Muscle layer of duodenum (tissue), 2 donors: Measurements from ENCODE around the gene SND1.

Source experiments
- H3K27ac ChIP-seq: one replicate; pipeline ENCODE4 v1.7.0; 2013; ENCODE audit warnings: mild to moderate bottlenecking, low read length
- H3K27me3 ChIP-seq: one replicate; pipeline ENCODE4 v1.7.0; 2013; ENCODE audit warnings: low read depth, mild to moderate bottlenecking, control low read depth, low read length
- H3K36me3 ChIP-seq, 2 donors: one replicate each; pipeline ENCODE4 v1.7.0; 2013; ENCODE audit warnings: low read length in 2 of 2, control low read depth in 1 of 2, mild to moderate bottlenecking in 1 of 2; ENCODE audit not compliant: insufficient read depth in 2 of 2, control insufficient read depth in 1 of 2
- H3K4me1 ChIP-seq, 2 donors: one replicate each; pipeline ENCODE4 v1.7.0; 2013; ENCODE audit warnings: low read length in 2 of 2, mild to moderate bottlenecking in 2 of 2, control low read depth in 1 of 2, moderate library complexity in 1 of 2; ENCODE audit not compliant: insufficient read depth in 2 of 2, control insufficient read depth in 1 of 2
- H3K4me3 ChIP-seq, 2 donors: one replicate each; pipeline ENCODE4 v1.7.0; 2013; ENCODE audit warnings: low read length in 2 of 2, low read depth in 1 of 2, mild to moderate bottlenecking in 1 of 2
- H3K9me3 ChIP-seq, 2 donors: one replicate each; pipeline ENCODE4 v1.7.0; 2013; ENCODE audit warnings: low read length in 2 of 2, control low read depth in 1 of 2, mild to moderate bottlenecking in 1 of 2; ENCODE audit not compliant: control insufficient read depth in 1 of 2
- donor health status: healthy.

The SND1 gene

GRCh38 chr7:128044064-128044463 lies 392.1 kb downstream of the SND1 start:
- H3K27me3 ChIP-seq = no peaks in the 10 kb centered on the region
- no peaks in the 10 kb centered on the region for H3K9me3 ChIP-seq
- H3K4me3 ChIP-seq = no peak overlapping the region
- H3K36me3 ChIP-seq = no peaks in the 10 kb centered on the region
- H3K27ac ChIP-seq = no peak overlapping the region
- H3K4me1 ChIP-seq = peaks cover 0 to 7% of the 10 kb centered on the region in 2 donors

GRCh38 chr7:128045158-128045557 lies 393.2 kb downstream of the SND1 start:
- Histone ChIP-seq H3K4me3 (no peak overlapping the region), H3K9me3 (no peaks in the 10 kb centered on the region), H3K4me1 (peaks cover 0 to 7% of the 10 kb centered on the region in 2 donors)

GRCh38 chr7:128045766-128046165 lies 393.8 kb downstream of the SND1 start:
- no peaks in the 10 kb centered on the region for H3K36me3 ChIP-seq
- H3K9me3 ChIP-seq = no peaks in the 10 kb centered on the region
- H3K4me1 ChIP-seq = peaks cover 0 to 7% of the 10 kb centered on the region in 2 donors
- H3K4me3 ChIP-seq = no peak overlapping the region
- no peak overlapping the region for H3K27ac ChIP-seq
- H3K27me3 ChIP-seq = no peaks in the 10 kb centered on the region

More at GRCh38 chr7:128045158-128045557, 393.2 kb downstream of the SND1 start:
- Histone ChIP-seq H3K36me3 (no peaks in the 10 kb centered on the region), H3K27me3 (no peaks in the 10 kb centered on the region), H3K27ac (no peak overlapping the region)

- H3K9me3 ChIP-seq = no peaks in the 10 kb centered on the region
- no peaks in the 10 kb centered on the region for H3K27me3 ChIP-seq
- peaks cover 0 to 5% of the 10 kb centered on the region in 2 donors for H3K4me1 ChIP-seq
- no peaks in the 10 kb centered on the region for H3K36me3 ChIP-seq
- no peak overlapping the region for H3K27ac ChIP-seq
- H3K4me3 ChIP-seq = no peak overlapping the region
Observed at GRCh38 chr7:128052404-128052803, 400.4 kb downstream of the SND1 start.

- Histone ChIP-seq H3K9me3 (no peaks in the 10 kb centered on the region), H3K4me3 (no peak overlapping the region), H3K4me1 (peaks cover 0 to 5% of the 10 kb centered on the region in 2 donors), H3K27me3 (no peaks in the 10 kb centered on the region), H3K36me3 (no peaks in the 10 kb centered on the region), H3K27ac (no peak overlapping the region)
Observed at GRCh38 chr7:128053023-128053422, 401.0 kb downstream of the SND1 start.

- Histone ChIP-seq H3K27ac (no peak overlapping the region), H3K9me3 (no peaks in the 10 kb centered on the region), H3K4me1 (peaks cover 0 to 5% of the 10 kb centered on the region in 2 donors), H3K4me3 (no peak overlapping the region), H3K27me3 (no peaks in the 10 kb centered on the region), H3K36me3 (no peaks in the 10 kb centered on the region)
Observed at GRCh38 chr7:128053991-128054390, 402.0 kb downstream of the SND1 start.

- Histone ChIP-seq H3K27me3 (no peaks in the 10 kb centered on the region), H3K4me1 (peaks cover 0 to 5% of the 10 kb centered on the region in 2 donors)
Observed at GRCh38 chr7:128054511-128054910, 402.5 kb downstream of the SND1 start.

GRCh38 chr7:128055637-128056036 lies 403.6 kb downstream of the SND1 start:
- Histone ChIP-seq H3K4me1 (peaks cover 0 to 5% of the 10 kb centered on the region in 2 donors), H3K27me3 (no peaks in the 10 kb centered on the region), H3K4me3 (no peak overlapping the region), H3K36me3 (no peaks in the 10 kb centered on the region), H3K27ac (no peak overlapping the region), H3K9me3 (no peaks in the 10 kb centered on the region)

More at GRCh38 chr7:128054511-128054910, 402.5 kb downstream of the SND1 start:
- Histone ChIP-seq H3K4me3 (no peak overlapping the region), H3K36me3 (no peaks in the 10 kb centered on the region), H3K9me3 (no peaks in the 10 kb centered on the region), H3K27ac (no peak overlapping the region)

- no peaks in the 10 kb centered on the region for H3K36me3 ChIP-seq
Observed at GRCh38 chr7:128056901-128057300, 404.9 kb downstream of the SND1 start.

GRCh38 chr7:128057909-128058308 lies 405.9 kb downstream of the SND1 start:
- Histone ChIP-seq H3K4me1 (peaks cover 0 to 3% of the 10 kb centered on the region in 2 donors), H3K27ac (no peak overlapping the region), H3K9me3 (no peaks in the 10 kb centered on the region), H3K27me3 (no peaks in the 10 kb centered on the region), H3K4me3 (no peak overlapping the region), H3K36me3 (no peaks in the 10 kb centered on the region)

More at GRCh38 chr7:128056901-128057300, 404.9 kb downstream of the SND1 start:
- Histone ChIP-seq H3K9me3 (no peaks in the 10 kb centered on the region), H3K27me3 (no peaks in the 10 kb centered on the region), H3K27ac (no peak overlapping the region), H3K4me3 (no peak overlapping the region), H3K4me1 (peaks cover 0 to 5% of the 10 kb centered on the region in 2 donors)

- H3K36me3 ChIP-seq = no peaks in the 10 kb centered on the region
- H3K27me3 ChIP-seq = no peaks in the 10 kb centered on the region
- no peak overlapping the region for H3K4me3 ChIP-seq
- H3K27ac ChIP-seq = no peak overlapping the region
- no peaks in the 10 kb centered on the region for H3K4me1 ChIP-seq
- no peaks in the 10 kb centered on the region for H3K9me3 ChIP-seq
Observed at GRCh38 chr7:128059143-128059988, 407.4 kb downstream of the SND1 start.
